Karpas-422 (cell line): ENCODE measurements around the gene HNRNPH1. TPM values are rescaled to one million over a fixed set of nuclear protein-coding genes. Genes with fewer than 3 reads are reported as not detected.
A peak's percentile ranks its signal among the peaks of the same experiment; 100 is the strongest.
"Not testable (repeated sequence)": the region's sequence is repeated elsewhere in the genome, so short reads cannot be mapped to it uniquely, and the experiment has no call there.

Experiments used
- DNase-seq: peaks from one replicate; pipeline ENCODE4 v3.0.0-alpha.2; 2015
- H2AFZ ChIP-seq: fragments of 200-600 bp; sonication (generic); 2 replicates; pipeline ENCODE4 v1.6.1; 2014; ENCODE audit warnings: antibody characterized with exemption, low read length, mixed read lengths
- H3K27ac ChIP-seq: fragments of 200-600 bp; sonication (generic); 2 replicates; pipeline ENCODE4 v1.5.1; 2014; ENCODE audit warnings: mild to moderate bottlenecking, low read length, moderate library complexity
- H3K27me3 ChIP-seq: fragments of 200-600 bp; sonication (generic); 2 replicates; pipeline ENCODE4 v1.6.1; 2014; ENCODE audit warnings: low read length, mixed read lengths
- H3K36me3 ChIP-seq: fragments of 200-600 bp; sonication (generic); 2 replicates; pipeline ENCODE4 v1.6.1; 2014; ENCODE audit warnings: low read length, mixed read lengths; ENCODE audit not compliant: insufficient read depth
- H3K4me1 ChIP-seq: fragments of 200-600 bp; sonication (generic); 2 replicates; pipeline ENCODE4 v1.6.1; 2014; ENCODE audit warnings: mild to moderate bottlenecking, low read length, mixed read lengths
- H3K4me2 ChIP-seq: fragments of 200-600 bp; sonication (generic); 2 replicates; pipeline ENCODE4 v1.6.1; 2014; ENCODE audit warnings: low read length, low read depth, mild to moderate bottlenecking; ENCODE audit not compliant: poor library complexity, severe bottlenecking
- H3K4me3 ChIP-seq: fragments of 200-600 bp; sonication (generic); 2 replicates; pipeline ENCODE4 v1.5.1; 2014; ENCODE audit warnings: mild to moderate bottlenecking, antibody characterized with exemption, low read length, mixed read lengths
- H3K79me2 ChIP-seq: fragments of 200-600 bp; sonication (generic); 2 replicates; pipeline ENCODE4 v1.6.1; 2014; ENCODE audit warnings: mild to moderate bottlenecking, low read length, mixed read lengths
- H3K9ac ChIP-seq: fragments of 200-600 bp; sonication (generic); 2 replicates; pipeline ENCODE4 v1.6.0; 2014; ENCODE audit warnings: low read length
- H3K9me2 ChIP-seq: fragments of 200-600 bp; sonication (generic), shearing (Covaris generic); replicated peaks from 2 replicates; pipeline ENCODE4 v1.6.0; 2014; ENCODE audit warnings: mild to moderate bottlenecking, low read length, moderate library complexity; ENCODE audit not compliant: insufficient read depth
- H3K9me3 ChIP-seq: fragments of 300-700, 200-600 bp; sonication (generic); 2 replicates; pipeline ENCODE4 v1.6.1; 2014; ENCODE audit warnings: low read length, mixed read lengths
- H4K20me1 ChIP-seq: fragments of 200-600 bp; sonication (generic); 2 replicates; pipeline ENCODE4 v1.6.1; 2014; ENCODE audit warnings: mild to moderate bottlenecking, antibody characterized with exemption, low read length, low read depth; ENCODE audit not compliant: insufficient read depth
- total RNA-seq: library from RNA; depleted of rRNA; stranded (reverse); fragments of >200 nt; shearing (Covaris generic); gene quantifications from 2 replicates; pipeline ENCODE4 v1.2.3, GENCODE V29; 2014; ENCODE audit warnings: low replicate concordance; rRNA removed

HNRNPH1 gene, protein sequence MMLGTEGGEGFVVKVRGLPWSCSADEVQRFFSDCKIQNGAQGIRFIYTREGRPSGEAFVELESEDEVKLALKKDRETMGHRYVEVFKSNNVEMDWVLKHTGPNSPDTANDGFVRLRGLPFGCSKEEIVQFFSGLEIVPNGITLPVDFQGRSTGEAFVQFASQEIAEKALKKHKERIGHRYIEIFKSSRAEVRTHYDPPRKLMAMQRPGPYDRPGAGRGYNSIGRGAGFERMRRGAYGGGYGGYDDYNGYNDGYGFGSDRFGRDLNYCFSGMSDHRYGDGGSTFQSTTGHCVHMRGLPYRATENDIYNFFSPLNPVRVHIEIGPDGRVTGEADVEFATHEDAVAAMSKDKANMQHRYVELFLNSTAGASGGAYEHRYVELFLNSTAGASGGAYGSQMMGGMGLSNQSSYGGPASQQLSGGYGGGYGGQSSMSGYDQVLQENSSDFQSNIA
- 484 and 580 TPM in 2 replicates for total RNA-seq

- no peaks in the 10 kb centered on the region for H3K27me3 ChIP-seq
Measured at GRCh38 chr5:179623003-179623905, at the start of gene HNRNPH1. Gene HNRNPH1, minus strand, starts transcription at chr5:179623671. Its CDS starts 538 bp downstream, at chr5:179623133.

DNA sequence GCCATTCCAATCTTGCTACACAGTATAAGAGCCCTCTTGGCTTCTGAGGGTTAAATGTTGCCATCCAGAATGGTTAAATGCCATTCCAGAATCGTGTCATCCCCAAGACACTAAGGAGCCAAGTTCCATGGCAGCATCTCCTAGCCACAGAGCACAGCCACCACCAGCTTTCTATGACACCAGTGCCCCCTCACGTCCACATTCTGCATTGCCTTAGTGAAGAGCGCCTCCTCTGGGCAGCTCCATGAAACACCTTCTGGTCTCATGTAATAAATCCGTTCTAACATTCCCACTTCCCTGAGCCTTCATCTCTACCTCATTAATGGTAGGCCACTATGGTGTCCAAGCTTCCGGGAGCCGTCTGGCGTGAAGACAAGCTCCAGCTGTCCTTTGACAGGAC lies 44.9 kb upstream of the HNRNPH1 start:
- no peak overlapping the region for H2AFZ ChIP-seq
- no peak overlapping the region for H3K4me3 ChIP-seq
- DNase-seq = peak; percentile 91
- no peaks in the 10 kb centered on the region for H3K27me3 ChIP-seq
- no peak overlapping the region for H3K9ac ChIP-seq
- no peaks in the 10 kb centered on the region for H4K20me1 ChIP-seq
- no peak overlapping the region for H3K4me2 ChIP-seq
- no peaks in the 10 kb centered on the region for H3K4me1 ChIP-seq
- H3K36me3 ChIP-seq = no peaks in the 10 kb centered on the region
- no peaks in the 10 kb centered on the region for H3K9me3 ChIP-seq
- no peaks in the 10 kb centered on the region for H3K79me2 ChIP-seq
- no peak overlapping the region for H3K27ac ChIP-seq
- H3K9me2 ChIP-seq = no peaks in the 10 kb centered on the region

More at GRCh38 chr5:179623003-179623905, at the start of gene HNRNPH1:
- H3K4me2 ChIP-seq = peak within 1 kb of the TSS; percentile 88
- no peaks in the 10 kb centered on the region for H3K9me3 ChIP-seq
- H2AFZ ChIP-seq = peak within 1 kb of the TSS; percentile 68
- peak within 1 kb of the TSS; percentile 100 for H3K9ac ChIP-seq
- H3K4me3 ChIP-seq = peak within 1 kb of the TSS; percentile 99
- peak within 1 kb of the TSS; percentile 92 for H3K27ac ChIP-seq
- no peaks in the 10 kb centered on the region for H3K9me2 ChIP-seq
- peak; percentile 100 for DNase-seq
- peaks cover 48% of the 10 kb centered on the region for H4K20me1 ChIP-seq
- H3K79me2 ChIP-seq = peaks cover 50% of the 10 kb centered on the region
- peaks cover 48% of the 10 kb centered on the region for H3K36me3 ChIP-seq
- peaks cover 46% of the 10 kb centered on the region for H3K4me1 ChIP-seq

DNA sequence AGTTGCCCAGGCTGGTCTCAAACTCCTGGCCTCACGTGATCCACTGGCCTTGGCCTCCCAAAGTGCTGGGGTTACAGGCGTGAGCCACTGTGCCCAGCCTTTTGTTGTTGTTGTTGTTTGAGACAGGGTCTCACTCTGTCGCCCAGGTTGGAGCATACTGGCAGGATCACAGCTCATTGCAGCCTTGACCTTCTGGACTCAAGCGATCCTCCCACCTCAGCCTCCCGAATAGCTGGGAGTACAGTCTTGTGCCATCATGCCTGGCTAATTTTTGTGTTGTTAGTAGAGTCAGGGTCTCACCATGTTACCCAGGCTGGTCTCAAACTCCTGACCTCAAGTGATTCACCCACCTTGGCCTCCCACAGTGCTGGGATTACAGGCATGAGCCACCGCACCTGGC lies 38.2 kb upstream of the HNRNPH1 start:
- H3K79me2 ChIP-seq, H3K36me3 ChIP-seq, H3K27me3 ChIP-seq, DNase-seq, H3K9ac ChIP-seq, H2AFZ ChIP-seq, H3K4me2 ChIP-seq, H3K9me2 ChIP-seq, H4K20me1 ChIP-seq, H3K4me3 ChIP-seq, H3K27ac ChIP-seq, H3K9me3 ChIP-seq, H3K4me1 ChIP-seq: not testable (repeated sequence)

DNA sequence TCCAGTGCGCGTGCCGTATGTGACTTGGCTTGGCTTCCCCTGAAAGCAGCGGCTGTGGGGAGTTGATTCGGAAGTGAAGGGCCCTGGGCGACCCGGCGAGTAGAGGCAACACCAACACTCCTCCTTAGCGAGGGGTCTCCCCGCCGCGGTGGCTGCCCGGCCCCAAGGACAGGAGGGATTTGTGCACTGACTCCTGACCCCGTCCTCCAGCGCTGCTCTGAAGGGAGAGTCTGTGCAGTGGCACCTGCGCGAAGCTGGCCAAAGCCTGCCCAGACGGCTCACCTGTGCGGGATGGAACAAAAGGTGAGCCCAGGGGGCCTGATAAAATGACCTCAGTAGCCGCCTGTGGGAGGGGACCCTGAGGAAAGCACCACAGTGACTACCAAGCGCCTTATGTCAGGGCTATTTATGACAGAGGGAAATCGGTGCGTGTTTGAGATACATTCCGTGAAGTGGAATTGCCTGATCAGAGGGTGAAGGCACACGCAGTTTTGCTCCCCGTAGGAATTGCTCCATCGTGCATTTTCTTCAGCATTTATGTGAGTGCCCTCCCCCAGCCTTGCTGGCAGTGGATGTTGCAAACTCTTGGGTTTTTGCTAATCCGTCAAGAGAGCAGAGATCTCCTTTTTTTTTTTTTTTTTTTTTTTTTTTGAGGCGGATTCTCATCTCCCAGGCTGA lies 34.8 kb upstream of the HNRNPH1 start:
- not testable (repeated sequence) for H3K4me3 ChIP-seq, H3K4me1 ChIP-seq, H3K9me3 ChIP-seq, H3K9me2 ChIP-seq, H3K36me3 ChIP-seq, H2AFZ ChIP-seq, DNase-seq, H4K20me1 ChIP-seq, H3K27me3 ChIP-seq, H3K79me2 ChIP-seq, H3K27ac ChIP-seq
- Histone ChIP-seq H3K4me2 (peak overlapping the region; percentile 35), H3K9ac (0 out of 2 replicates have a peak overlapping the region, but pooled peaks have one; percentile 17)

DNA sequence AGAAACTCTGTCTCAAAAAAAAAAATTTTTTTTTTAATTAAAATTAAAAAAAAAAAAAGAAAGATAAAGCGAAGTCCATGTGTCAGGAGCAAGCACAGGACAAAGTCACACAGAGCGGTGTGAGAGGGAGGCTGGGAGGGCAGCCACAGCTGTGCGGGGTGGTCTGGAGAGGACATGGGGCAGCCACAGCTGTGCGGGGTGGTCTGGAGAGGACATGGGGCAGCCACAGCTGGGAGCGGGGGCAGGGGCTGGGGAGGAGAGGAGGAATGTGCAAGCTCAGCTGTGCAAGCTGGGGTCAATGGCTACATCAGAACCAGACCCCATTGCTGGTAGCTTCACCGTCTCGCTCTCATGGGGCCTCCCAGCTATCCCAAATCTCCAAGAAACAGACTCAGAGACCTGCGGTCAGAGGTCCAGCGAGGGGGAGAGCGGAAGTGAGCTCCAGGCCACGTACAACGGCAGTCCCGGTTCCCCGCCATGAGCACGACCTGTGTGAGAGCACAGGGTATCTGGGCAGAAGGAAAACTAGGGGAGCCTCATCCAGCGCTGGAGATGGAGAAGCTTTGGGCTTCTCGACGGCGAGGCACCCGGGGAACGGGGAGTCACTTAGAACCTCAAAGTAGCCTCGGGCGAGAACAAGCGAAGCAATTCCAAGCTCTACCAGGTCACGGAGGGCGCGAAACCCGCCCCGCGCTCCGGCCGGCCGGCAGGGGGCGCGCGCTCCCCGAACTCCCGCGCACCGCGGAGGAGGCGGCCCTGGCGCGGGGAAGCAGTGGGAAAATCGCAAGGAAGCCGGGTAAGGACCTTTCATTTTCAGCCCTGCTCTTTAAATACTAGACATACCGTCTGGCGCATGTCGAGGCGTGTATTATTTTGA lies 34.1 kb upstream of the HNRNPH1 start:
- not testable (repeated sequence) for H3K4me3 ChIP-seq

DNA sequence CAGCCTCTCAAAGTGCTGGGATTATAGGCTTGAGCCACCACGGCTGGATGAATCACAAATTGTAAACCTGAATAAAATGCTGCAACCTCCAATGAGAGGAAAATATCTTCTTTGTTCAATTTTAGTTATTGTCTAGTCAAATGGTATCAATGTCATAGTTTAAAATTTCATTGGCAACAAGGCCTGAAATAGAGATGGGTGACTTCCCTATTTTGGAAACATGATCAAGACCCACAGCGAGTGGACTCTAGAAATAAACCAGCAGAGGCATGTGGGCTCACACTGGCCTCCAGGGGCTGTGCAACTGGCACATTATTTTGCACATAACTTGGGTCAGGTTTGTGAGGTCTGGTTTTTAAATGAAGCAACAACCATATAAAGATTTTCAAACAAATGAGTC lies 29.7 kb upstream of the HNRNPH1 start:
- not testable (repeated sequence) for H3K36me3 ChIP-seq, H3K9ac ChIP-seq, H2AFZ ChIP-seq, H3K4me2 ChIP-seq, H3K79me2 ChIP-seq, H3K9me2 ChIP-seq, H3K9me3 ChIP-seq, H3K4me1 ChIP-seq, H3K27me3 ChIP-seq, H3K27ac ChIP-seq, H4K20me1 ChIP-seq, H3K4me3 ChIP-seq
- DNase-seq = peak; percentile 61

More for the DNA sequence above, 34.1 kb upstream of the HNRNPH1 start:
- H3K36me3 ChIP-seq, H3K9me2 ChIP-seq, H2AFZ ChIP-seq, H3K27me3 ChIP-seq, DNase-seq, H3K79me2 ChIP-seq, H3K27ac ChIP-seq, H4K20me1 ChIP-seq, H3K9ac ChIP-seq, H3K4me1 ChIP-seq, H3K4me2 ChIP-seq, H3K9me3 ChIP-seq: not testable (repeated sequence)

DNA sequence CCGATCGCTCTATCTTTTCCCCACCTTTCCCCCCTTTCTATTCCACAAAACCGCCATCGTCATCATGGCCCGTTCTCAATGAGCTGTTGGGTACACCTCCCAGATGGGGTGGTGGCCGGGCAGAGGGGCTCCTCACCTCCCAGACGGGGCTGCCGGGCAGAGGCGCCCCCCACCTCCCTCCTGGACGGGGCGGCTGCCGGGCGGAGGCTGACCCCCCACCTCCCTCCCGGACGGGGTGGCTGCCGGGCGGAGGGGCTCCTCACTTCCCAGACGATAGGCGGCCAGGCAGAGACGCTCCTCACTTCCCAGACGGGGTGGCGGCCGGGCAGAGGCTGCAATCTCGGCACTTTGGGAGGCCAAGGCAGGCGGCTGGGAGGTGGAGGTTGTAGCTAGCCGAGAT lies 26.8 kb upstream of the HNRNPH1 start:
- H2AFZ ChIP-seq, H3K36me3 ChIP-seq, H3K27me3 ChIP-seq, H3K4me2 ChIP-seq, H3K27ac ChIP-seq, DNase-seq, H3K9me2 ChIP-seq, H3K4me3 ChIP-seq, H3K79me2 ChIP-seq, H3K9ac ChIP-seq, H3K4me1 ChIP-seq, H4K20me1 ChIP-seq, H3K9me3 ChIP-seq: not testable (repeated sequence)
